DOHH2 (cell line): Measurements from ENCODE around the gene NLGN4X.

ENCODE experiments used
- H3F3A ChIP-seq: fragments of 200-600 bp; sonication (generic), shearing (Covaris generic); 2 replicates; pipeline ENCODE4 v1.6.0; 2016; ENCODE audit warnings: antibody characterized with exemption, mild to moderate bottlenecking; ENCODE audit not compliant: control insufficient read depth, insufficient read depth
- H3K27ac ChIP-seq: fragments of 200-600 bp; sonication (generic); 2 replicates; pipeline ENCODE4 v1.5.1; 2014; ENCODE audit warnings: low read depth, mild to moderate bottlenecking, low read length, moderate library complexity
- H3K27me3 ChIP-seq: fragments of 200-600 bp; sonication (generic); 2 replicates; pipeline ENCODE4 v1.6.1; 2014; ENCODE audit warnings: mild to moderate bottlenecking, low read length, mixed read lengths; ENCODE audit not compliant: control insufficient read depth
- H3K36me3 ChIP-seq: fragments of 200-600 bp; sonication (generic); 2 replicates; pipeline ENCODE4 v1.6.1; 2014; ENCODE audit warnings: mild to moderate bottlenecking, low read length, moderate library complexity, mixed read lengths; ENCODE audit not compliant: control insufficient read depth
- H3K4me1 ChIP-seq: fragments of 200-600 bp; sonication (generic); 2 replicates; pipeline ENCODE4 v1.6.1; 2014; ENCODE audit warnings: mild to moderate bottlenecking, low read length, mixed read lengths; ENCODE audit not compliant: control insufficient read depth
- H3K4me2 ChIP-seq: fragments of 200-600 bp; sonication (generic); 2 replicates; pipeline ENCODE4 v1.6.0; 2014; ENCODE audit warnings: mild to moderate bottlenecking, low read length, moderate library complexity
- H3K4me3 ChIP-seq: fragments of 200-600 bp; sonication (generic); 2 replicates; pipeline ENCODE4 v1.5.1; 2014; ENCODE audit warnings: mild to moderate bottlenecking, low read length, mixed read lengths
- H3K79me2 ChIP-seq: fragments of 200-600 bp; sonication (generic); 2 replicates; pipeline ENCODE4 v1.6.1; 2014; ENCODE audit warnings: mild to moderate bottlenecking, low read length, mixed read lengths; ENCODE audit not compliant: control insufficient read depth
- H3K9me2 ChIP-seq: fragments of 200-600 bp; sonication (generic); replicated peaks from 2 replicates; pipeline ENCODE4 v1.6.1; 2014; ENCODE audit warnings: mild to moderate bottlenecking, low read length, mixed read lengths; ENCODE audit not compliant: control insufficient read depth
- H3K9me3 ChIP-seq: fragments of 200-600 bp; sonication (generic); 2 replicates; pipeline ENCODE4 v1.6.1; 2014; ENCODE audit warnings: antibody characterized with exemption, low read length, mixed read lengths; ENCODE audit not compliant: control insufficient read depth, insufficient read depth
- H4K20me1 ChIP-seq: fragments of 200-600 bp; sonication (generic); 2 replicates; pipeline ENCODE4 v1.6.0; 2014; ENCODE audit warnings: low read depth, mild to moderate bottlenecking, antibody characterized with exemption, low read length, moderate library complexity; ENCODE audit not compliant: control insufficient read depth, insufficient read depth
- EZH2phosphoT487 ChIP-seq: fragments of 200-600 bp; sonication (generic); IDR thresholded peaks from 2 replicates; pipeline ENCODE4 v1.6.1; 2017; ENCODE audit warnings: borderline replicate concordance, mild to moderate bottlenecking, antibody characterized with exemption, low read length, moderate library complexity, mixed read lengths
- TF ChIP-seq, protein P1 (sequence below): fragments of 200-600 bp; sonication (generic); IDR thresholded peaks from one replicate; pipeline ENCODE4 v1.5.1; 2014; ENCODE audit warnings: antibody characterized with exemption, mild to moderate bottlenecking, low read depth, low read length; ENCODE audit not compliant: poor library complexity, severe bottlenecking

The NLGN4X gene

DNA sequence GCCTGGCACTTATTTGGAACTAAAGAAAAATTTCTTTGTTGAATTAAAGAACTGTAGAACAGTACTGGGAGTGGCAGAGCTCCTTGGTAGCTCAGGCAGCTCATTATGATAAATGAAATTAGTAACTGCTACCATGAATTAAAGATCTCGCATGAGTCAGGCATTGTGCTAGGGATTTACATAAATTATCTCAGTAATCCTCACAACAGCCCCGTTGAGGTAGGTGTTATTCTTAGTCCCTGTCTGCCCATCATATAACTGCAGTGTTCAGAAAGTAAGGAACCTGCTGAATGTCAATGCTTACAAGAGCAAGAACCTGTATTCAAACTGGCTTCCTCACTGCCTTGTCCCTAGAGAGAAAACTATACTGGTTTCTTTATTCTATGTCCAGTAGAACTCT, 108.3 kb downstream of the NLGN4X start:
- no peaks in the 10 kb centered on the region for H3K4me1 ChIP-seq
- TF ChIP-seq, protein P1, sequence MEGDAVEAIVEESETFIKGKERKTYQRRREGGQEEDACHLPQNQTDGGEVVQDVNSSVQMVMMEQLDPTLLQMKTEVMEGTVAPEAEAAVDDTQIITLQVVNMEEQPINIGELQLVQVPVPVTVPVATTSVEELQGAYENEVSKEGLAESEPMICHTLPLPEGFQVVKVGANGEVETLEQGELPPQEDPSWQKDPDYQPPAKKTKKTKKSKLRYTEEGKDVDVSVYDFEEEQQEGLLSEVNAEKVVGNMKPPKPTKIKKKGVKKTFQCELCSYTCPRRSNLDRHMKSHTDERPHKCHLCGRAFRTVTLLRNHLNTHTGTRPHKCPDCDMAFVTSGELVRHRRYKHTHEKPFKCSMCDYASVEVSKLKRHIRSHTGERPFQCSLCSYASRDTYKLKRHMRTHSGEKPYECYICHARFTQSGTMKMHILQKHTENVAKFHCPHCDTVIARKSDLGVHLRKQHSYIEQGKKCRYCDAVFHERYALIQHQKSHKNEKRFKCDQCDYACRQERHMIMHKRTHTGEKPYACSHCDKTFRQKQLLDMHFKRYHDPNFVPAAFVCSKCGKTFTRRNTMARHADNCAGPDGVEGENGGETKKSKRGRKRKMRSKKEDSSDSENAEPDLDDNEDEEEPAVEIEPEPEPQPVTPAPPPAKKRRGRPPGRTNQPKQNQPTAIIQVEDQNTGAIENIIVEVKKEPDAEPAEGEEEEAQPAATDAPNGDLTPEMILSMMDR, result no peak
- no peak for TF ChIP-seq EZH2phosphoT487
- H3K4me2 ChIP-seq, result no peak overlapping the region
- no peaks in the 10 kb centered on the region for H3K27me3 ChIP-seq
- H3K4me3 ChIP-seq, result no peak overlapping the region
- H3K79me2 ChIP-seq, result no peaks in the 10 kb centered on the region
- no peaks in the 10 kb centered on the region for H4K20me1 ChIP-seq
- H3K27ac ChIP-seq, result no peak overlapping the region
- no peaks in the 10 kb centered on the region for H3K36me3 ChIP-seq
- no peaks in the 10 kb centered on the region for H3K9me3 ChIP-seq
- no peaks in the 10 kb centered on the region for H3F3A ChIP-seq
- no peaks in the 10 kb centered on the region for H3K9me2 ChIP-seq

DNA sequence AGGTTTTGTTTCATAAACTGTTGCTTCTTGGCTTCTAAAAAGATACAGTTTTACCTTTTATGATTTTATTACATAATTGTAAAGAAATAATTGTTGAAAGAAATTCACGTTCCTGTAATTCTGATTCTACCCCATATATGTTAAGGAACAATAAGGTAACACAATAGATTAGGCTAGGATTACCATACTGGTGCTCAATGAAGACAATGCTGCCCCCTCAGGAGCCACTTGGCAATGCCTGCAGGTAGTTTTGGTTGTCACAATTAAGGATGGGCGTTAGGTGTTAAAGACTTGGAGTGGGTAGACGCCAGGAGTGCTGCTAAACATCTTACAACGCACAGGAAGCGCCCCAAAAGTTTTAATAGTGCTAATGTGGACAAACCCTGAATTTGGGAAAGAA, 133.2 kb downstream of the NLGN4X start:
- no peaks in the 10 kb centered on the region for H3K9me2 ChIP-seq
- no peaks in the 10 kb centered on the region for H3F3A ChIP-seq
- no peaks in the 10 kb centered on the region for H3K36me3 ChIP-seq
- H3K9me3 ChIP-seq, result no peaks in the 10 kb centered on the region
- no peaks in the 10 kb centered on the region for H4K20me1 ChIP-seq
- H3K27ac ChIP-seq, result no peak overlapping the region
- H3K4me2 ChIP-seq, result no peak overlapping the region
- no peak overlapping the region for H3K4me3 ChIP-seq
- no peaks in the 10 kb centered on the region for H3K4me1 ChIP-seq
- TF ChIP-seq, protein P1, result no peak
- no peak for TF ChIP-seq EZH2phosphoT487
- no peaks in the 10 kb centered on the region for H3K27me3 ChIP-seq
- no peaks in the 10 kb centered on the region for H3K79me2 ChIP-seq

DNA sequence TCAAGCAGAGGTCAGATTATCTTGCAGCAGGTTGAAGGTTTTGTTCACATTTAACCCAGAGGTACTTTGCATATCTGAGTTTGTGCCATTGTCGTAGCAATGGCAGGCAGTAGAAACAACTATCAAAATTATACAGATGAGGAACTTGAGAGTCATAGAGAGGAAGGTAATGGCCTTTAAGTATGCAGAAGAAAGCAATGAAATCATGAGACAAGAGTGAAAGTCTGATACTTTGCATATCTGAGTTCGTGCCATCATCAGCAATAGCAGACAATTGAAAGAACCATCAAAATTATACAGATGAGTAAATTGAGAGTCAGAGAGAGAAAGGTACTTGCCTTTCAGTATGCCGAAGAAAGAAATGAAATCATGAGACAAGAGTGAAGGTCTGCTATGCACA, 154.1 kb downstream of the NLGN4X start:
- H3K4me2 ChIP-seq, result no peak overlapping the region
- H3K79me2 ChIP-seq, result no peaks in the 10 kb centered on the region
- H4K20me1 ChIP-seq, result no peaks in the 10 kb centered on the region

More for the DNA sequence above, 154.1 kb downstream of the NLGN4X start:
- Histone ChIP-seq H3K4me3 (no peak overlapping the region), H3K9me2 (no peaks in the 10 kb centered on the region), H3K4me1 (no peaks in the 10 kb centered on the region), H3K9me3 (no peaks in the 10 kb centered on the region), H3K27me3 (no peaks in the 10 kb centered on the region), H3K36me3 (no peaks in the 10 kb centered on the region), H3K27ac (no peak overlapping the region), H3F3A (no peaks in the 10 kb centered on the region)
- TF ChIP-seq EZH2phosphoT487, result no peak
- TF ChIP-seq, protein P1, result no peak
